HL-60 (cell line): Measurements from ENCODE around the gene KIAA0319L.

Experiments
- TF ChIP-seq, protein P1 (sequence below): IDR thresholded peaks from one replicate; pipeline ENCODE4 v1.5.1; 2011; ENCODE audit warnings: low read length, control low read depth, inconsistent platforms; ENCODE audit not compliant: insufficient read depth
- TF ChIP-seq, protein P2 (sequence below): IDR thresholded peaks from 2 replicates; pipeline ENCODE4 v1.6.1; 2012; ENCODE audit warnings: low read depth; ENCODE audit not compliant: insufficient replicate concordance

DNA sequence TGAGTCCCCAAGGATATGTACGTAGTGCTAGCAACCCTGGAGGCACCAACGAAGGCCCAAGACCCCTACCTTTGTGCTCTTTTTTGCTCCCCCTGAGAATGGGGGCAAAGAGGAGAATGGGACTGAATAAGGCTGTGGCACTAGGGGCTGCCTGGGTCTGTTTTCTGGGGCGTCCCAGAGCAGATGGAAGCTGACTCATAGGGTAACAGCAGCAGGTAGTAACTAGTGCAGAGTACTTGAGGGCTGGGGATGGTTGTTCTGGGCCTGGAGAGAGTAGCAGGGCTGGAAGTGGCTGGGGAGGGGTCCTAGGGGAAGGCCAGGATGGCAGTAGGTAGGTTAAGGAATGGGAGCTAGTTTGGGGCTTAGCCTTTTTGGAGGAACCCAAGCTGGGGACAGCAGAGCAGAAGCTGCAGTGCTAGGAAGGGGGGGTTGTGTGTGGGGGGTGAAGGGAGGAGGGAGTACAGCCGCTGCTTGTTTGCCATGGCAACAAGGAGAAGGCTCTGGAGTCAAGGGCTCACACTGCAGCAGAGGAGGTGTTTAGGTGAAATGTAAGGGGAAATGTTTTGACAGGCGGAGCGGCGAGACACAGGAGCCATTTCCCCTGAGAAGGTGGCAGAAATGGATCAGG is 2.2 kb upstream of the KIAA0319L start:
- TF ChIP-seq, protein P1, sequence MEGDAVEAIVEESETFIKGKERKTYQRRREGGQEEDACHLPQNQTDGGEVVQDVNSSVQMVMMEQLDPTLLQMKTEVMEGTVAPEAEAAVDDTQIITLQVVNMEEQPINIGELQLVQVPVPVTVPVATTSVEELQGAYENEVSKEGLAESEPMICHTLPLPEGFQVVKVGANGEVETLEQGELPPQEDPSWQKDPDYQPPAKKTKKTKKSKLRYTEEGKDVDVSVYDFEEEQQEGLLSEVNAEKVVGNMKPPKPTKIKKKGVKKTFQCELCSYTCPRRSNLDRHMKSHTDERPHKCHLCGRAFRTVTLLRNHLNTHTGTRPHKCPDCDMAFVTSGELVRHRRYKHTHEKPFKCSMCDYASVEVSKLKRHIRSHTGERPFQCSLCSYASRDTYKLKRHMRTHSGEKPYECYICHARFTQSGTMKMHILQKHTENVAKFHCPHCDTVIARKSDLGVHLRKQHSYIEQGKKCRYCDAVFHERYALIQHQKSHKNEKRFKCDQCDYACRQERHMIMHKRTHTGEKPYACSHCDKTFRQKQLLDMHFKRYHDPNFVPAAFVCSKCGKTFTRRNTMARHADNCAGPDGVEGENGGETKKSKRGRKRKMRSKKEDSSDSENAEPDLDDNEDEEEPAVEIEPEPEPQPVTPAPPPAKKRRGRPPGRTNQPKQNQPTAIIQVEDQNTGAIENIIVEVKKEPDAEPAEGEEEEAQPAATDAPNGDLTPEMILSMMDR, result no peak
- TF ChIP-seq, protein P2, sequence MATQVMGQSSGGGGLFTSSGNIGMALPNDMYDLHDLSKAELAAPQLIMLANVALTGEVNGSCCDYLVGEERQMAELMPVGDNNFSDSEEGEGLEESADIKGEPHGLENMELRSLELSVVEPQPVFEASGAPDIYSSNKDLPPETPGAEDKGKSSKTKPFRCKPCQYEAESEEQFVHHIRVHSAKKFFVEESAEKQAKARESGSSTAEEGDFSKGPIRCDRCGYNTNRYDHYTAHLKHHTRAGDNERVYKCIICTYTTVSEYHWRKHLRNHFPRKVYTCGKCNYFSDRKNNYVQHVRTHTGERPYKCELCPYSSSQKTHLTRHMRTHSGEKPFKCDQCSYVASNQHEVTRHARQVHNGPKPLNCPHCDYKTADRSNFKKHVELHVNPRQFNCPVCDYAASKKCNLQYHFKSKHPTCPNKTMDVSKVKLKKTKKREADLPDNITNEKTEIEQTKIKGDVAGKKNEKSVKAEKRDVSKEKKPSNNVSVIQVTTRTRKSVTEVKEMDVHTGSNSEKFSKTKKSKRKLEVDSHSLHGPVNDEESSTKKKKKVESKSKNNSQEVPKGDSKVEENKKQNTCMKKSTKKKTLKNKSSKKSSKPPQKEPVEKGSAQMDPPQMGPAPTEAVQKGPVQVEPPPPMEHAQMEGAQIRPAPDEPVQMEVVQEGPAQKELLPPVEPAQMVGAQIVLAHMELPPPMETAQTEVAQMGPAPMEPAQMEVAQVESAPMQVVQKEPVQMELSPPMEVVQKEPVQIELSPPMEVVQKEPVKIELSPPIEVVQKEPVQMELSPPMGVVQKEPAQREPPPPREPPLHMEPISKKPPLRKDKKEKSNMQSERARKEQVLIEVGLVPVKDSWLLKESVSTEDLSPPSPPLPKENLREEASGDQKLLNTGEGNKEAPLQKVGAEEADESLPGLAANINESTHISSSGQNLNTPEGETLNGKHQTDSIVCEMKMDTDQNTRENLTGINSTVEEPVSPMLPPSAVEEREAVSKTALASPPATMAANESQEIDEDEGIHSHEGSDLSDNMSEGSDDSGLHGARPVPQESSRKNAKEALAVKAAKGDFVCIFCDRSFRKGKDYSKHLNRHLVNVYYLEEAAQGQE, result no peak
